ENCODE data around the gene UCK2.

Gene UCK2

DNA sequence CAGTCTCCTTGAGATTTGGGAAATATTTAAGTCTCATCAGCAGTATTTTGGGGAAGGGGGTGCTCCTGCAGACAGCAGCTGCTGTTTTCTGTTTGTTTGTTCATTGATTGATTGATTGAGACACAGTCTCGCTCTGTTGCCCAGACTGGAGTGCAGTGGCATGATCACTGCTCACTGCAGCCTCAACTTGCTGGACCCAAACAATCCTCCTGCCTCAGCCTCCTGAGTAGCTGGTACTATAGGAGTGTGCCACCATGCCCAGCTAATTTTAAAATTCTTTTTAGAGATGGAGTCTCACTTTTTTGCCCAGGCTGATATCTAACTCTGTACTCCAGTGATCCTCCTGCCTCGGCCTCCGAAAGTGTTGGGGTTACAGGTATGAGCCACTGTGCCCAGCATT, 18.2 kb downstream of the UCK2 start:
- H3K27ac ChIP-seq: no peak overlapping the region
- H3K4me1 ChIP-seq (ENCODE audit: control insufficient read depth in 1 of 2, insufficient read depth in 1 of 2, low read depth in 1 of 2, low read length in 1 of 2): peaks cover 8 to 10% of the 10 kb centered on the region in 2 experiments
- no peak overlapping the region for H3K4me3 ChIP-seq (ENCODE audit: low read depth in 1 of 2, low read length in 1 of 2)
- H3K36me3 ChIP-seq: no peaks in the 10 kb centered on the region
- TF ChIP-seq, protein P1, sequence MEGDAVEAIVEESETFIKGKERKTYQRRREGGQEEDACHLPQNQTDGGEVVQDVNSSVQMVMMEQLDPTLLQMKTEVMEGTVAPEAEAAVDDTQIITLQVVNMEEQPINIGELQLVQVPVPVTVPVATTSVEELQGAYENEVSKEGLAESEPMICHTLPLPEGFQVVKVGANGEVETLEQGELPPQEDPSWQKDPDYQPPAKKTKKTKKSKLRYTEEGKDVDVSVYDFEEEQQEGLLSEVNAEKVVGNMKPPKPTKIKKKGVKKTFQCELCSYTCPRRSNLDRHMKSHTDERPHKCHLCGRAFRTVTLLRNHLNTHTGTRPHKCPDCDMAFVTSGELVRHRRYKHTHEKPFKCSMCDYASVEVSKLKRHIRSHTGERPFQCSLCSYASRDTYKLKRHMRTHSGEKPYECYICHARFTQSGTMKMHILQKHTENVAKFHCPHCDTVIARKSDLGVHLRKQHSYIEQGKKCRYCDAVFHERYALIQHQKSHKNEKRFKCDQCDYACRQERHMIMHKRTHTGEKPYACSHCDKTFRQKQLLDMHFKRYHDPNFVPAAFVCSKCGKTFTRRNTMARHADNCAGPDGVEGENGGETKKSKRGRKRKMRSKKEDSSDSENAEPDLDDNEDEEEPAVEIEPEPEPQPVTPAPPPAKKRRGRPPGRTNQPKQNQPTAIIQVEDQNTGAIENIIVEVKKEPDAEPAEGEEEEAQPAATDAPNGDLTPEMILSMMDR (IDR thresholded peaks at IDR 0.05): no peak
- no peaks in the 10 kb centered on the region for H3K9me3 ChIP-seq
- H3K27me3 ChIP-seq: no peaks in the 10 kb centered on the region

DNA sequence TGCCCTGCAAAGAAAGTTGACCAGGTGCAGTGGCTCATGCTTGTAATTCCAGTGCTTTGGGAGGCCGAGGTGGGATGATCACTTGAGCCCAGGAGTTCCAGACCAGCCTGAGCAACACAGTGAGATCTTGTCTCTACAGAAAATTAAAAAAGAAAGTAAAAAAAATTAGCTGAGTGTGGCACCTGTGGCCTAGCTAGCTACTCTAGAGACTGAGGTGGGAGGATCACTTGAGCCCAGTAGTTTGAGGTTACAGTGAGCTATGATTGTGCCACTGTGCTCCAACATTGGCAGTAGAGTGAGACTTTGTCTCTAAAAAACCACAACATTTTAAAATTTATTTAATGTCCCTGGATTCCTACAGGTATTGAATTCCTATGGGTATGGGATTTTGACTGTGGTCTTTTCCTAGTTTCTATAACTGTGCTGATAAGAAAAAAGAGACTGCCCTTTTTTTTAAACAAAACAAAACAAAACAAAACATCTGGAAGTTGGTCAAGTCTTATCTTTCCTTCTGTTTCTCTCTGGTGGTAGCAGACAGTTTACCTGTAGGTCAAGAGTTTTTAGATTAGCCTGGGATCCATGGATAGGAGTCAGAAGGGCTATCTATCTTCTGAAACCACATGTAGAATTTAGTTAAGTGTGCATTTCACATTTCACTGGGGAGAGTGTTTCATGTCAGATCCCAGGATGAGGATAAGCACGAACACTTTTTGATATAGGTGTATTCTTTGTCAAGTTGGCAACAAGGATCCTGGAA, 18.8 kb downstream of the UCK2 start:
- H3K27ac ChIP-seq: no peak overlapping the region
- H3K27me3 ChIP-seq: no peaks in the 10 kb centered on the region
- H3K4me3 ChIP-seq (ENCODE audit: low read depth in 1 of 2, low read length in 1 of 2): no peak overlapping the region
- no peaks in the 10 kb centered on the region for H3K9me3 ChIP-seq
- H3K36me3 ChIP-seq: no peaks in the 10 kb centered on the region
- TF ChIP-seq, protein P1 (IDR thresholded peaks at IDR 0.05): no peak
- peaks cover 11 to 14% of the 10 kb centered on the region in 2 experiments for H3K4me1 ChIP-seq (ENCODE audit: control insufficient read depth in 1 of 2, insufficient read depth in 1 of 2, low read depth in 1 of 2, low read length in 1 of 2)

- Histone ChIP-seq H3K4me1 (ENCODE audit: control insufficient read depth in 1 of 2, insufficient read depth in 1 of 2, low read depth in 1 of 2, low read length in 1 of 2) (peaks cover 10 to 12% of the 10 kb centered on the region in 2 experiments), H3K9me3 (no peaks in the 10 kb centered on the region), H3K4me3 (ENCODE audit: low read depth in 1 of 2, low read length in 1 of 2) (no peak overlapping the region), H3K27ac (no peak overlapping the region), H3K36me3 (no peaks in the 10 kb centered on the region), H3K27me3 (no peaks in the 10 kb centered on the region)
- TF ChIP-seq, protein P1 (IDR thresholded peaks at IDR 0.05): no peak
Observed at GRCh38 chr1:165847486-165847885, 20.1 kb downstream of the UCK2 start.

DNA sequence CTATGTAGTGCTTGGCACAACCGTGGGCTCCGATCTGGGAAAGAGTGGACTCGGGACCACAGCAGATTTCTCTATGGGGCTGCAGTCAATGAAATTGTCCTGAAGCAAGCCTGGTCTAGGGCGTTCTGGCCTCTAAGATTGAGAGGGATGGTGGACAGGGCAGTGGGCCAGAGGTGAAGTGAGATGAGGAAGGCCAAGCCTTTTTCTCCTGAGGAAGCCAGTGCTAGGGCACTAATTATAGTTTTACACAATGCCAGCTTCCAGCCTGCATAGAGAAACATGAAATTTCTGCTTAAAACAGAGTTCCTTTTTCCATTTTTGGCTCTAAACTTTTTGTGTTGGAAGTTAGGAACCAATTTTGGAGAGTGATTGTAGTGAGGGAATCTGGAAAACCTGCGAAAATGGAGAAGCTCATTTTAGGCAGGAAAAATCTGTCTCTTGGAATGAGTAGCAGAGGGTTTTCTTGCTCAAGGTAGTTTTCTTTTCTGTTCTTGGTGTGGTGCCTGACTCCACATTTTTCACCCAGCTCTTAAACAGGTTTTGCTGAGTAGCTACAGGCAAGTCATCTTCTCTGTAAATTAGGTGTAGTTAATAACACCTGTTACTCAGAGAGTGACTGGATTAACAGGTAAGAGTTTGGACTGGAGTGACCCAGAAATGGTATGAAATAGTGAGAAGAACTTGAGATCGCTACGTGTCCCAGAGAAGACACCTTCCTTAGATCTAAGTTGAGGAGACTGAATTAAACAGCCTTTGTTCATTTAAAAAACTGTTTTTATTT, 22.1 kb downstream of the UCK2 start:
- Histone ChIP-seq H3K27ac (no peak overlapping the region), H3K9me3 (no peaks in the 10 kb centered on the region), H3K4me3 (ENCODE audit: low read depth in 1 of 2, low read length in 1 of 2) (no peak overlapping the region), H3K27me3 (no peaks in the 10 kb centered on the region), H3K36me3 (no peaks in the 10 kb centered on the region), H3K4me1 (ENCODE audit: control insufficient read depth in 1 of 2, insufficient read depth in 1 of 2, low read depth in 1 of 2, low read length in 1 of 2) (peaks cover 14% of the 10 kb centered on the region in 2 experiments)
- TF ChIP-seq, protein P1 (IDR thresholded peaks at IDR 0.05): no peak

GRCh38 chr1:165851034-165851658, 23.7 kb downstream of the UCK2 start:
- H3K27me3 ChIP-seq: no peaks in the 10 kb centered on the region
- peaks cover 22 to 25% of the 10 kb centered on the region in 2 experiments for H3K4me1 ChIP-seq (ENCODE audit: control insufficient read depth in 1 of 2, insufficient read depth in 1 of 2, low read depth in 1 of 2, low read length in 1 of 2)
- H3K4me3 ChIP-seq (ENCODE audit: low read depth in 1 of 2, low read length in 1 of 2): no peak overlapping the region
- no peaks in the 10 kb centered on the region for H3K9me3 ChIP-seq
- H3K27ac ChIP-seq: no peak overlapping the region
- H3K36me3 ChIP-seq: no peaks in the 10 kb centered on the region
- TF ChIP-seq, protein P1 (IDR thresholded peaks at IDR 0.05): no peak

All from neutrophil (primary cell).